Limb (tissue), 2 donors: ENCODE data around the gene DOCK10.

ENCODE experiments used
- DNase-seq, 2 donors: peaks; one replicate each; pipeline ENCODE4 v3.0.0-alpha.2; 2016; ENCODE audit errors: extremely low spot score in 2 of 2

DOCK10 gene

GRCh38 chr2:225041207-225041850 is 939 bp downstream of the DOCK10 start:
- peak; percentile 26 to 52 for DNase-seq

- no peak for DNase-seq
Measured at GRCh38 chr2:225040856-225041206, 1.4 kb downstream of the DOCK10 start.

- peak in 1 of 2 donors; percentile 8 for DNase-seq
Measured at GRCh38 chr2:225040142-225040541, 2.1 kb downstream of the DOCK10 start.

GRCh38 chr2:225038231-225038523 is 4.1 kb downstream of the DOCK10 start:
- no peak for DNase-seq

- no peak for DNase-seq
Measured at GRCh38 chr2:225037415-225038230, 4.6 kb downstream of the DOCK10 start.

- DNase-seq: no peak
Measured at GRCh38 chr2:225036431-225036830, 5.8 kb downstream of the DOCK10 start.

GRCh38 chr2:225033440-225034318 is 8.6 kb downstream of the DOCK10 start:
- DNase-seq: no peak

- no peak for DNase-seq
Measured at GRCh38 chr2:225032246-225032645, 10.0 kb downstream of the DOCK10 start.

GRCh38 chr2:225031599-225031998 is 10.7 kb downstream of the DOCK10 start:
- DNase-seq: no peak

- DNase-seq: no peak
Measured at GRCh38 chr2:225030893-225031292, 11.4 kb downstream of the DOCK10 start.

GRCh38 chr2:225030203-225030602 is 12.1 kb downstream of the DOCK10 start:
- DNase-seq: no peak

GRCh38 chr2:225028572-225028971 is 13.7 kb downstream of the DOCK10 start:
- DNase-seq: no peak

- DNase-seq: no peak
Measured at GRCh38 chr2:225027061-225027762, 15.1 kb downstream of the DOCK10 start.

- DNase-seq: no peak
Measured at GRCh38 chr2:225025917-225026571, 16.2 kb downstream of the DOCK10 start.

GRCh38 chr2:225022188-225022587 is 20.1 kb downstream of the DOCK10 start:
- DNase-seq: no peak

- DNase-seq: no peak
Measured at GRCh38 chr2:225020168-225020849, 22.0 kb downstream of the DOCK10 start.

GRCh38 chr2:225019105-225019504 is 23.2 kb downstream of the DOCK10 start:
- DNase-seq: no peak

- no peak for DNase-seq
Measured at GRCh38 chr2:225017713-225018112, 24.6 kb downstream of the DOCK10 start.

GRCh38 chr2:225017098-225017685 is 25.1 kb downstream of the DOCK10 start:
- DNase-seq: no peak
